A204.1 (cell line): ENCODE results near the gene PBX1.
A peak's percentile ranks its signal among the peaks of the same experiment; 100 is the strongest.
"Not testable (repeated sequence)": the region's sequence is repeated elsewhere in the genome, so short reads cannot be mapped to it uniquely, and the experiment has no call there.

Source experiments
- FAIRE-seq: peaks from 2 replicates; lab custom pipeline; 2012; peaks lifted over from hg19 to GRCh38; lab: Jason Lieb, UNC

The PBX1 gene

DNA sequence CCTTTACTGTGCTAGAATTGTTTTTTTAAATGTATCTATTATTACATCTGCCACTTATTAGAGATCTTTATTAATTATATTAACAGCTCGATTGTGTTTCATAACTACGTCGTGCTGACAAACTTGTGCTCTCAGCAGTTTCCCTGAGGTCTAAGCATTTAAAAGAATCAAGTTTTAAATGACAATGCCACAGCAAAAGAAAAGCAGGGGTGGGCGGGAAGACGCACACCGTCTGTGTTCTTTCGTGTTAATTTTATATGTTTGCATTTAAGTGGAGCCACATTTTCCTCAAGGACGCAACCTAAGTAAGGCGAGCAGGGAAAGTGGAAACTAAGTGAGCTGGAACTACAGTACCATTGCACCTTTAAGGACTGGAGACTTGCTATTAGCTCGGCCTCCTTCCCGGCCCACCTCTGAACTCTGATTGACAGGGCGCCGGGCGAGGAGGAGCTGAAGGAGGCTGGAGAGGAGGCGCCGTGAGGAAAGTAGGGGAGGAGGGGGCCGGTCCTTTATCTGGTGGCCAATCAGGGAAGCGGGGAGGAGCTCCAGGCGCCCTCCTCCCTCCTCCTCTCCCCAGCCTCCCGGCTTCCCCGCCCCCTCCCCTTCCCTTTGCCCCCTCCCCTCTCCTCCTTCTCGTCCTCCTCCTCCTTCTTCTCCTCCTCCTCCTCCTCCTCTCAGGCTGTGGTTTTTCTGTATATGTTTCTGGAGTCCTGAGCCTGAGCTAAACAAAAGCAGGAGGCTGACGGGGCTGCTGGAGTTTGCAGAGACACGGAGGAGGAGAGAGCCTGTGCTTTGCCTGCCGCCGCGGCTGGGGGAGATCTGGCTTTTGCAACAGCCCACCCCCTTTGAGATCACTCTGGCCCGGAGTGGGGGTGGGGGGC is at the start of gene PBX1:
TSS of gene PBX1 (plus strand) at position 724 of the 881 bp plus-strand sequence.
- peak; percentile 98 for FAIRE-seq

DNA sequence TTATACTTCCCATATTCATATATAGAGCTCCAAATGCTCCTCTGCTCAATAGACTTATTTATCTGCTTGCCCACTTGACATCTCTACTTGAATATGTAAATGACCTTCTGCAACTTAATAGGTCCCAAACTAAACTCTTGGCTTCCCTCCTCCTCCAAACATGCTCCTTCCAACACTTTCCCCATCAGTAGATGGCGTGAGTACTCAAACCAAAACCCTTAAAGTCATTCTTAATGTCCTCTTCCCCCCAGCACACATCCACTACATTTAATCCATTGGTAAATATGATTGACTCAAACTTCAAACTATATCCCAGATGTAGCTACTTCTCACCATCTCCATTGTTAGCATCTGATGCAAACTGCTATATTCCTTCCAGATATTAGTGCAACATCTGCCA is 48.5 kb upstream of the PBX1 start:
- no peak for FAIRE-seq

DNA sequence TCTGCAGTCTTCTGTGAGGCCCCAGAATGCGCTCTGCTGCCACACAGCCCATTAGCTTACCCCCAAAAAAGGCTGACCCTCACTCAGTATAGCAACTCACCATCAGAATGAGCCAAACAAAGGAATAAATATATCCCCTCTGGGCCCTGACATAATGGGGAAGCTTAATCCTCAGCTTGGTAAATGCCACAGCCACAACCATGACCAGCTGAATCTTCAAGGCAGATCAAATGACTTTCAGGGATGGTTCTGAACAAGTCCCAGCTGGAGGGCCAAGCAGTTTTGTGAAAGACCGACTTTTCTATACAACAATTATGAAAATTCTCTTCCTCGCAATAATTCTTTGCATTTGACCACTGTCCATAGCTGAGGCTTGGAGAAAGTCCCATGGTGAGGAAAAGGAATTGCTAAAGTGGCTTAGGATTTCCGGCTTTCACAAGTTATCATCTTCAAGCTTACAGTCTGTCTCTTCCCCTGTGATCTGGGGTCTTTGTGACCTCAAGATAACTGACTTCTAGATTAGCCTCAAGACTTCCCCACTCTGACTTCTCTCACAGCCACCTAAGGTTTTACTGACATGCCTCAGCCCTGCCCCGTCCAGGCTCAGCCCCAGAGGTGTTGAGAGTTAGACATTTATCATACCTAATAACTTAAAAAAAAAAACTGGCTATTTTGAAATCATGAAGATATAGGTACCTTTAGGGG is 47.8 kb upstream of the PBX1 start:
- FAIRE-seq: no peak

DNA sequence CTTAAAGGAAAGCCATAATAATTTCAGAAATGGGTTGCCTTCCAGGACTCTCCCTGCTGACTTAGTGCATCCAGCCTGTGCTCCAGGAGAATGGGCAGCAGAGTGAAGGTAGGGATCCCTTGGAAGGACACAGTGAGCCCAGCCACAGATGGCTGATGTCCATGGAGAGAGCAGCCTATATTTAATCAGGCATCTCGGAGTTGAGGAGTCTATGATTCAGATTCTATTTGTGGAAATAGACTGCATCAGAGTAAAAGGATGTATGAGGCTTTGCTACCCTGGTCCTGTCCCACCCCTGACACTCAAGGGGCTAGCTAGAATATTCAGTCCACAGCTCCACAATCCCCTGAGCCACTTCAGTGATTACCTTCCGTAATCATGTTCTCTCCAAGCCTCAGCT is 43.8 kb upstream of the PBX1 start:
- FAIRE-seq: no peak

DNA sequence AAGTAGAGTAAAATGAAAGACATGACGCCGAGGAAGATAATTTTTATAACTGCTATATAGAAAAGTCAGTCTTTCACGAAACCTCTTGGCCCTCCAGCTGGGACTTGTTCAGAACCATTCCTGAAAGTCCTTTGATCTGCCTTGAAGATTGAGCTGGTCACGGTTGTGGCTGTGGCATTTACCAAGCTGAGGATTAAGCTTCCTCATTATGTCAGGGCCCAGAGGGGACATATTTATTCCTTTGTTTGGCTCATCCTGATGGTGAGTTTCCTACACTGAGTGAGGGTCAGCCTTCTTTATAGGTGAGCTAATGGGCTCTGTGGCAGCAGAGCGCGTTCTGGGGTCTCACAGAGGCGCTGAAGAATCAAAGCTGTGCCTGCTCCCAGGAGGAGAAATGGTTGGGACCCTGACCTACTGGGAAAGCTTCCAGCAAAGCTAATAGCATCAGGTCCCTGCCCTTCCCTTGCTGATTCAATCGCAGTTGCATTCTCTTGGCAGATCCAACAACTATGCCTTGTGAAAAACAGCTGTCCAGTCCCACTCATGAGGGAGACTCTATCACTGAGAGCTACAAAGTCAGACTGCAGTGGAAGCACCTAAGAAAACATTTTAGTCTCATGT is 43.2 kb upstream of the PBX1 start:
- FAIRE-seq: no peak

DNA sequence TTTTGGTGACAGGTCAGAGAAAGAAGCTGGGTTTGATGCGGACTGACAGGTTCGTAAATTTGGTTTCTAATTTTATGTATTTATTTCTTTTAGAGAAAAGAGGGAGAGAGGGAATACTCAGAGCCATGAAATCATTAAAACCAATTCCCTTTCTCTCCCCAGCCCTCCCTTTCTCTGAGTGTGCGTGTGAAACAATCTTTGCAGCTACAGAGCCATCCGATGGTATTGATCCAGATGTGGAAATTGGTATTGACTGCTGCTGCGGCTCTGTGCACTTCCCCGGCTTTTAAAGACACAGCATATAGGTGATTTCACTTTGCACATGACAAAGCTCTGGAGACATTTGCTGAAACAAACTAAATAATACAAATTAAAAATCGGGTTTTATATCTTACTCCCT is 42.4 kb upstream of the PBX1 start:
- FAIRE-seq: no peak

DNA sequence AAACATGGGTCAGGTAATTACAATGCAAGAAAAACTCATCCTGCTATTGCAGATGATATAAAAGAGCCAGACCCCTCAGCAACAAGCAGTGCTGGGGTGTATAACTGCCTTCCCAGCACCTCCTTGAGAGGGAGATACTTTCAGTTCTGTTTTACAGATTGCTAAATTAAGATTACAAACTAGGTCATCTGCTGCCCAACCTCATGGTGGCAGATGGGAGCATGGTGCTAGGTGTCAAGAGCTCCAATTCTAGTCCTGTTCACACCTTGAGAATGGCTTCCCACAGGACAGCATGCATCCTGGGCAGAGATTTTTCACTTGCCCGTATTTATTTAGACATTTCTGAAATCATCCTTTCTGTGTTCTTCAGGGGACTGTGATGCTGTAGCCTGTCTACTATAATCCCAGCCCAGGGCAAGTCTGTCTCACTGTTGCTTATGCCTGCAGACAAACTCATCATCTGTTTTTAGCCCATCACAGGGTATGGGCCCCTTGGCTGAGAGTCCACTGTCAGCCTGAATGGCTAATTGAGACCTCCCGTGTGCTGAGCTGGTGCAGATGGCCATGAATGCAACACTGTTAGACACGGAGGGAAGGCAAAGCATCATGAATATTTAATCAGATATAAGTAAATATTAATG is 40.2 kb upstream of the PBX1 start:
- FAIRE-seq: no peak

DNA sequence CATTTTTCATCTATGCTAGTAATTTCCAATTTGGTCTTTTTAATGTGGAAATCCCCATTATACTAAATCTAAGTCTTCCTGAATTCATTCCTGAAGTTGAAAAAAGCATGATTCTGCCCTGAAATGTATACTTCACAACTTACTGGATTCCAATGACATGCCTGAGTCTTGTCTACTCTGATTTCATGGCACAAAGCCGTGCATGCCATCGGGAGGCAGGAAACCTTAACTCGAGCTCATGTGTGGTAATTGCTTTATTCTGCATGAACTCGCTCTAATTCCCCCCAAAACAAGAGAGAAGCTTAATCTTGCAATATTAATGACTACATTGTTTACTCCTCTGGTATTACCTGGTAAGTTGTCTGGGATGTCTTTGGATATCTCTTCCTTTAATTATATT is 39.6 kb upstream of the PBX1 start:
- FAIRE-seq: no peak

DNA sequence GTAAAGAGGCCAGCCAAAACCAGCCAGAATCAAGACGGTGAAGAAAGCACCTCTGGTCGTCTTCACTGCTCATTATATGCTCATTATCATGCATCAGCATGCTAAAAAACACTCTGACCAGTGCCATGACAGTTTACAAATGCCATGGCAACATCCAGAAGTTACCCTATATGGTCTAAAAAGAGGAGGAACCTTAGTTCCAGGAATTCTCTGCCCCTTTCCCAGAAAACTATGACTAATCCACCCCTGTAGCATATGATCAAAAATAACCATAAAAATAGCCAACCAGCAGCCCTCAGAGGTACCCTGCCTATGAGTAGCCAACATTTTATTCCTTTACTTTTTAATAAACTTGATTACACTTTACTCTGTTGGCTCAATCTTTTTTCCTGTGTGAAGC is 34.2 kb upstream of the PBX1 start:
- no peak for FAIRE-seq

DNA sequence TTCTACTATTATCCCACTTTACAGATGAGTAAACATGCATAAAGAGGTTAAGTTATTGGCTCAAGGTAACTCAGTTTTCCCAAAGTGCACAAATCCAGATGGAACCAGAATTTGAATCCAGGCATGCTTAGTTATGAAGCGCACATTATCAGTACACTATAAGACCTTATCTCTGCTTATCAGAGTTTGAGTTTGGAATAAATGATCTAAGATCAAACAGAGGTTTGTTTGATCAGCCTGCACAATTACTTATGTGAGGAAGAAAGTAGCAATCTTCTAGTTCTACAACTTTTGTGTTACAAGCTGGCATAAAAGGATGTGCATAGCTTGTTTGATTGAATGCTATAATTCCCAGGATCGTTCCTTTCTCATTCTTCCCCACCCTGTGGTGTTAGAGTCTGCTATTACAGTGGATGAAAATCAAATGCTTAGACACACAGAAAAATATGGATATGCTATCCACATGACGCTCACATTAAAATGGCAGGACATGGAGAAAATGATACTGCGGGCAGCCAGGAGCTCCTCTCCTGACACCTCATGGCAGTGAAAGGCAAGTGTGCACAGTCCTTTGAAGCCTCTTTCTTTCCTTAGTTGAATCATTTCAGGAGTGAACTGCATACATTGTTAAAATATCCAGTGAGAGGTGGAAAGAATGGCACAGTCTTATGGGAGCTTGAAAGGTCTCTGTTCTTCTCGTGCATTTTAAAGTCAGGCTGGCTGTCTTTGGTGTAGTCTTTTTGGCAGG is 23.9 kb upstream of the PBX1 start:
- FAIRE-seq: no peak

DNA sequence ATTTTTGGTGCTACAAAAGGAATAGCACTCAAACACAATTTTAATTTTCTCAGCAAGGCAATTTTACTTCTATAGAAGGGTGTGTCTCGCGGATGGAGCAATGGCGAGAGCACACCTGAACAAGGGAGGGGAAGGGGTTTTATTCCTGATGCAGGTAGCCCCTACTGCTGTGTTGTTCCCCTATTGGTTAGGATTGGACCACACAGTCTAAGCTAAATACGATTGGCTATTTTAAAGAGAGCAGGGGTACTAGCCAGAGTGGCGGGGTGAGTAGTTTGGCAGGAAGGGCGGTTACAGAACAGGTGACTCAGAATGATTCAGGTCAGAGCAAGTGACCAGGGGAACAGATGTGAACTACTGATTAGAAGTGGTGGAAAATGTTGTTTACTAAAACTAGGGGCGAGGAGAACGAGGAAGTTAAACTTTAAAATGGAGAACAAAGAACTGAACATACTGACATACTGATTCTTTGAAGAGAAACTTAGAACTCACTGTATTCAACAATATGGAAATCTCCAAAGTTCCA is 6.5 kb upstream of the PBX1 start:
- FAIRE-seq: not testable (repeated sequence)

DNA sequence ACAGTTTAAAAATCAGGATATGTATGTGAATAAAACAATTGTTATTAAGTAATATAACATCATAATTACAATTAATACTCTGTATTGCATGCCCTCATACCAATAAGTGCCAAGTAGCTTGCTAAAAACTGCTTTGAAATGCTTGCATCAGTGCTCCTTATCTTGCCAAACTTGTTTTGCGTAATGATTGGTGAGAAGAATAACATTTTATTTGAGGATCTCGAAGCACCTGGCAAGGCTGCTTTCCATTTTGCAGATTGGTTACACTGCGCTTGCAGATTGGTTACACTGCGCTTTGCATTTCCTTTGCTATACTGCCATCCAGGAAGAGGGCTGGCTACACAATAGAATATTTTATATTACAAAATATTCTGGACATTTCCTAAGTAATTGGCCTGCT is 1.7 kb upstream of the PBX1 start:
- no peak for FAIRE-seq

DNA sequence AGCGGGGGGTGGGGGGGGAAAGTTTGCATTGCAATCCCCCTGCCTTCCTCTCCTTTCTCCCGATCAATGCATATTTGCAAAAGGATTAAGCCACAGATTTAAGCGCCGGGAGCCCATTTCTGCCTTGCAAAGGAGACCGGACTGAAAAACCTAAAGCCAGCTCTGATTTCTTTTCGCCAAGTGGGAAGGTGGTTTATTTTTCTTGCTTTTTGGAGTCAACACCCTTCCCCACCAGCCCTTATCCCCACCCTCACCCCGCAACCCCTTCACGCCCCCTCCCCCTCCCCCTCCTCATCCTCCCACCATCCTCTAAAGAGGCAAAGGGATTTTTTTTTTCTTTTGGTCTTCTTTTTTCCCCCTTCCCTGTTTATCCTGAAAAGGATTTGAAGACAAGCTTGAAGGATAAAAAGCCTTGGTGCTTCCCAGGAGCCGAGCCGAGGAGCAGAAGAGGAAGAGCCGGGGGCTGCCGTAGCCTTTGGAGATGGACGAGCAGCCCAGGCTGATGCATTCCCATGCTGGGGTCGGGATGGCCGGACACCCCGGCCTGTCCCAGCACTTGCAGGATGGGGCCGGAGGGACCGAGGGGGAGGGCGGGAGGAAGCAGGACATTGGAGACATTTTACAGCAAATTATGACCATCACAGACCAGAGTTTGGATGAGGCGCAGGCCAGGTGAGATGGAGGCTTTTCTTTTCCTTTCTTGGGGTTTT is 513 bp downstream of the PBX1 start:
- FAIRE-seq: no peak

DNA sequence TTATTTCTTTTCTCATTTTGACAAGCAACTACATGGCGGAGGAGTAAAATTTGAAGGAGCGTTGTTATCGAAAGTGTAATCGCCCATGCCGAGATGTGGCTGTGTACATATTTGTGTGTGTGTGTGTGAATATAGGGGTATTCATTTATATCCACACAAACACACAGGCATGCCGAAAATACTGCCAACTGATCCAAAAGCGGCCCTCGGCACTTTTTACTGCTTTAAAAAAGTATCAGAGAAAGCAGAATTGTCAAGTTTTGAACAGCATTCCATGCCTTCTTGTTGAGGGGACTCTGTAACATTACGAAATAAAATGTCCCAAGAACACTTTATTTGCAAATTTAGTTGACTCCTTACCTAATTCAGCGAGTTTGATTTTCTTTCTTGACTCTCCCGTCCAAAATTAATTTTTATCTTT is 1.1 kb downstream of the PBX1 start:
- no peak for FAIRE-seq

DNA sequence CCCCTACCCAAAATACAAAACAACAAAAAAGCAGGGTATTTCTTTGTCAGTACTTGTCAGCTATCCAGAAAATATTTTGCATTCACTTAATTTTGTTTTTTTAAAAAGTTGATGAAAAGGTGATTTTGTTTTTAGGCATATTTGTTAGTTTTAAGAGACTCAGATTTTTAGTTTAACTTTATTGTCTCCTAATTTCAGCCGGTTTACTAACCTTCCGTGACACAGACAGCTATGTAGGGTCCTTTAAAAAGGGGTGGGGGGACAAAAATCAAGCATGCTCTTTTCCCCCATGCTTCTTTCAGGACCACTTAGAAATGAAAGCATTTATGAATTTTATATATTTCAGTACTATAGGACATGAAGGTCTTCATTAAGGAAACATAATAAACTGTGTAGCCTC is 1.6 kb downstream of the PBX1 start:
- no peak for FAIRE-seq

DNA sequence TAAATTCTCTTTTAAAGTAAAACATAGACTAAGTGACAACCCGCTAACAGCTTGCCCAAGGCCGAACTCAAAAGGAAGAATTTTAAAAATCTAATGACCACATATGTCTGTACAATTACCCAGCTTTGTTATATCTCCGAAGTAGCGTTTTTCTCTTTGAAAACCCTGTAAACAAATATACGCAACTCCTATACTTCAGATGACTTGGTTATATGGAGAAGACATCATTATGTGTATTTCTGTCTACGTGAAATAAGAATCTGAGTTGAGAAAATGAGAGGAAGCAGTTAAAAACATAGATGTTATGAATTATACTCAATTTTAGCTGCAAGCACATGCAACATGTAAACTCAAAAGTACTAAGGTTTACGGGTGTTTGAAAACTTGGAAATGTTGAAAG is 2.0 kb downstream of the PBX1 start:
- no peak for FAIRE-seq

DNA sequence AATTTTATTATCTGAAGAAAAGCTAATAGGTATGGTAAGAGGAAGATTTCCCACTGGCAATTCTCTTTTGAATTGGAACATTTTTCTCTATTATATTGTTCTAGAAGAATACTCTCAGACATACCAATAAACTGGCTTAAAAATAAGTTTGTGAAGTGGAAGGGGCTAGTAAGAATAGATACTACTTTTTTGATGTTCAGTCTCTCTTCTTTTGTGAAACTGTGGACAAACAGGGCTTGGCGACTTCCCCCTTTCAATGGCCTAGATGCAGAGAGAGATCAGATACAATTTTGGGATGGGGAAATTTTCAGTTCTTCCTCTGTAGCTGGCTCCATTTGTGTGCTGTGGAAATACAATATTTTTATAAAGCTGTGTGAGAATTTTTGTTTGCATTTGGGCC is 2.5 kb downstream of the PBX1 start:
- no peak for FAIRE-seq

DNA sequence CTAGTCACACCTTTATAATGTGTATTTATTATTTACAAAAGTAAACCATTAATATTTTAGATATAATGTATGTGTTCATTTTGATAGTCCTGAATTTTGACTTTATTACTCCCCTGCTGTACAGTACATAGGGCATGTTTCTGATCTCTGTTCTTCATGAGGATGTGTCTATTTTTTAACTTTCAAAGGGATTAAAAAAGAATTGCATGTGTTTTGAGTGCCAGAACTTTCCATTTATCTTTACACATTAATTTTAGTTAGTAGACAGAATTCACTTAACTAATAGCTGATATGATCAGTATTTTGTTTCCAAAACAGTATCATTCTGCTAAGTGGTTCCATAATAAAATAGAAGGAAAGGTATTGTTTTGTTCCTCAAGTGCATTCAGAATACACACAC is 3.1 kb downstream of the PBX1 start:
- FAIRE-seq: peak; percentile 19

DNA sequence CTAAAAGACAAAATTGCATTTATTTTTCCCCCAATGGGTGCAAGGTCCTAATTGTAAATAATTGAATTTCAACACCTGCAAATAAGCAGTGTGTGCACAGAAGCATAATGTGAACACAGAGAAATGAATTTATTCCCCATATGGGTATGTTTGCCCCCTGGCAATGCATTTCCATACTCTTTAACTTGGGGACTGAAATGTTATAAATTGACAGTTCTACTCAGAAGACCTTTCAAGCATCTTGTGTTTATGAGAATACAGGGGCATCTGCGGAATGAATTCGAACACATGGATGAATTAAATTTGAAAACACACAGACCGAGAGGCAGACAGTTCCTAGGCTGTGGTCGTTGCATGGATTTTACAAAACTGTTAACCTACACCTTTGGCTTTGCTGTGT is 3.5 kb downstream of the PBX1 start:
- no peak for FAIRE-seq

DNA sequence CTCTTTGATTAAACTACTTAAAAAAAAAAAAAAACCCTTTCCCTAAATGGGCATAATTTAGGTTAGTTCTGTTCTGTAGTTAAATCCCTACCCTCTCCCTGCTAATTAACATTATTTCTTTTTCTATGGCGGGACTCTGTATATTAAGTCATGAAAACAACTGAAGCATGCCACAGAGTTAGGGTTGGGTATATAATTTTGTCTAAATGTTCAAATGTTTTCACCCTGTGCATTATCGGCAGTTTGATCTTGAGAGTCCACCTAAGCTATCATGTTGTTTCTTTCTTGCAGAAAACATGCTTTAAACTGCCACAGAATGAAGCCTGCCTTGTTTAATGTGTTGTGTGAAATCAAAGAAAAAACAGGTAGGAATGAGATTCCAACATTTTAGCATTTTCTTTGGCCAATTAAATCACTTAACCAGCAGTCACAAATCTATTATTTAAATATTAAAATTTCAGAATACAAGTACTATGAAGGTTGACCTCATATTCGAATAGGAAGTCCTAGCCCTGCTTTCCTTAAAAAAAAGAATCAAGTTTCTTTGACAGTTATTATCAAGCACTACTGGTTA is 4.0 kb downstream of the PBX1 start:
- FAIRE-seq: no peak
